GM18868 (cell line): Measurements from ENCODE around the gene ARHGAP30.
"Not testable (repeated sequence)": the region's sequence is repeated elsewhere in the genome, so short reads cannot be mapped to it uniquely, and the experiment has no call there.

ENCODE experiments used
- ATAC-seq: cut with Tn5 transposase; IDR thresholded peaks from one replicate; pipeline ENCODE4 v1.9.1; 2021; ENCODE audit warnings: mild to moderate bottlenecking, moderate library complexity; ENCODE audit not compliant: unreplicated experiment

ARHGAP30 gene

GRCh38 chr1:161070761-161071160 is 1.1 kb upstream of the ARHGAP30 start:
- no peak for ATAC-seq

- ATAC-seq: no peak
Observed at GRCh38 chr1:161069241-161069640, 450 bp downstream of the ARHGAP30 start.

- ATAC-seq: peak; percentile 74
Observed at GRCh38 chr1:161068306-161069234, 1.1 kb downstream of the ARHGAP30 start.

GRCh38 chr1:161066694-161067093 is 3.0 kb downstream of the ARHGAP30 start:
- no peak for ATAC-seq

GRCh38 chr1:161065681-161066080 is 4.0 kb downstream of the ARHGAP30 start:
- ATAC-seq: not testable (repeated sequence)

GRCh38 chr1:161063936-161064335 is 5.8 kb downstream of the ARHGAP30 start:
- not testable (repeated sequence) for ATAC-seq

- ATAC-seq: no peak
Observed at GRCh38 chr1:161061419-161061818, 8.3 kb downstream of the ARHGAP30 start.

- no peak for ATAC-seq
Observed at GRCh38 chr1:161059293-161059692, 10.4 kb downstream of the ARHGAP30 start.

GRCh38 chr1:161054805-161055204 is 14.9 kb downstream of the ARHGAP30 start:
- no peak for ATAC-seq

- ATAC-seq: no peak
Observed at GRCh38 chr1:161054232-161054631, 15.5 kb downstream of the ARHGAP30 start.

GRCh38 chr1:161052899-161053298 is 16.8 kb downstream of the ARHGAP30 start:
- ATAC-seq: no peak

- ATAC-seq: no peak
Observed at GRCh38 chr1:161051219-161051618, 18.5 kb downstream of the ARHGAP30 start.

- ATAC-seq: no peak
Observed at GRCh38 chr1:161048949-161049722, 20.6 kb downstream of the ARHGAP30 start.

GRCh38 chr1:161047436-161048420 is 22.0 kb downstream of the ARHGAP30 start:
- ATAC-seq: no peak

GRCh38 chr1:161046605-161047228 is 23.0 kb downstream of the ARHGAP30 start:
- ATAC-seq: peak; percentile 39

GRCh38 chr1:161045736-161046604 is 23.7 kb downstream of the ARHGAP30 start, which contains the start of gene USF1:
TSS of gene USF1 (minus strand) at chr1:161045977. CDS start at chr1:161043275, 2,702 bp downstream.
- ATAC-seq: peak; percentile 63

GRCh38 chr1:161044908-161045735 is 24.6 kb downstream of the ARHGAP30 start:
- ATAC-seq: peak; percentile 49

- no peak for ATAC-seq
Observed at GRCh38 chr1:161044535-161044907, 25.2 kb downstream of the ARHGAP30 start.
